ENCODE results near the gene ARHGAP27. TPM values are rescaled to one million over a fixed set of nuclear protein-coding genes. Genes with fewer than 3 reads are reported as not detected.

The ARHGAP27 gene
- polyA plus RNA-seq, 3 donors, result 47.2 to 315 (median 55.0) TPM

DNA sequence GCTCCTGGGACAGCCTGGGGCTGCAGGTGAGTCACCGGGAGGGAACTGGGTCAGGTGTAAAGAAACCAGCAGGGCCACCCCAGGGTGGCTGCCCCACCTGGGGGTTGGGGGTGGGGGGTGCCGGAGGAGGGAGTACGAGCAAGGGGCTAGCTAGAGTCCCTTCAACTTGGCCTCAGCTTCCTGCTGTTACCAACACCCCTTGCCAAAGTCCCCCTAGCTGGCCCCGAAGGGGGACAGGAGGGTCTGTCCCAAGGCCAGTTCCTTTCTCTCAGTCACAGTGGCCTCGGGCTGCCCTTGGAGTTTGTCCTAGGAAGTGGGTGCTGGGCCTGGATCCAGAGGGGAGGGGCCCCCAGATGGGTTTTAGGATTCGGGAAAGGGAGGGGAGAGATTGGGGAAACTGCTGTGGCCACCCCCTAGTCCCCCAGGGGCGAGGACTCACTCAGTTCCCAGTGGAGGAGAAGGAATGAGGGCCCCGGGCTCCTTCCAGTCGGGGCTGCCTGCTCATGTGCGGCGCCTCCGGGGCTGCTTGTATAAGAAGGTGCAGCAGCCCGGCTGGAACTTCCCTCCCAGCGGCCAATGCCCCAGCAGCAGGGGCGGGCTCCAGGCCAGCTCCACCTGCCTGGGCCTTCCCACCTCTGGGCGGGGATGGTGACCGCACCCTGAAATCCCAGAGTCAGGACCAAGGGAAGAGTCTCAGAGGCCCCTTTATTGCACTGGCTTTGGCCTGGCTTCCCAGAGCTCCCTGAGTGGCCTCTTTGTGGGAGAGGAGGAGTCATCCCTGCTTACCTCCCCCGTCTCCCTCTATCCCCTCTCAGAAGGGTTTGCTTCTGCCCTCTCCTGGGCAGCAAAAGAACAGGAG lies 7.3 kb downstream of the ARHGAP27 start:
- Histone ChIP-seq H3K4me3 (replicated peaks in 1 of 3; ENCODE audit: low read depth in 2 of 3, low read length in 3 of 3) (peak overlapping the region in 1 of 3 experiments; percentile 48), H3K27ac (ENCODE audit: low read depth in 1 of 2, low read length in 2 of 2) (peak overlapping the region; percentile 9 to 36), H2AFZ (ENCODE audit: insufficient read depth, low read depth, low read length, poor library complexity, severe bottlenecking) (no peak overlapping the region), H4K20me1 (ENCODE audit: insufficient read depth, low read length) (peaks cover 81% of the 10 kb centered on the region), H3K4me2 (replicated peaks; ENCODE audit: extremely low read depth, low read length, poor library complexity, severe bottlenecking) (peak overlapping the region; percentile 52), H3K27me3 (ENCODE audit: control insufficient read depth in 2 of 2, insufficient read depth in 2 of 2, low read length in 2 of 2) (no peaks in the 10 kb centered on the region), H3K4me1 (ENCODE audit: control insufficient read depth in 1 of 2, insufficient read depth in 2 of 2, low read length in 2 of 2) (peaks cover 52 to 61% of the 10 kb centered on the region in 2 donors), H3K9me3 (replicated peaks in 1 of 2; ENCODE audit: control insufficient read depth in 1 of 2, insufficient read depth in 1 of 2, low read length in 2 of 2) (no peaks in the 10 kb centered on the region), H3K79me2 (ENCODE audit: insufficient read depth, low read length) (peaks cover 76% of the 10 kb centered on the region), H3K9ac (ENCODE audit: insufficient read depth, low read length, poor library complexity, severe bottlenecking) (no peak overlapping the region), H3K36me3 (replicated peaks in 1 of 2; ENCODE audit: control insufficient read depth in 1 of 2, insufficient read depth in 2 of 2, low read length in 2 of 2) (peaks cover 10 to 44% of the 10 kb centered on the region in 2 donors)
- TF ChIP-seq, protein P1, sequence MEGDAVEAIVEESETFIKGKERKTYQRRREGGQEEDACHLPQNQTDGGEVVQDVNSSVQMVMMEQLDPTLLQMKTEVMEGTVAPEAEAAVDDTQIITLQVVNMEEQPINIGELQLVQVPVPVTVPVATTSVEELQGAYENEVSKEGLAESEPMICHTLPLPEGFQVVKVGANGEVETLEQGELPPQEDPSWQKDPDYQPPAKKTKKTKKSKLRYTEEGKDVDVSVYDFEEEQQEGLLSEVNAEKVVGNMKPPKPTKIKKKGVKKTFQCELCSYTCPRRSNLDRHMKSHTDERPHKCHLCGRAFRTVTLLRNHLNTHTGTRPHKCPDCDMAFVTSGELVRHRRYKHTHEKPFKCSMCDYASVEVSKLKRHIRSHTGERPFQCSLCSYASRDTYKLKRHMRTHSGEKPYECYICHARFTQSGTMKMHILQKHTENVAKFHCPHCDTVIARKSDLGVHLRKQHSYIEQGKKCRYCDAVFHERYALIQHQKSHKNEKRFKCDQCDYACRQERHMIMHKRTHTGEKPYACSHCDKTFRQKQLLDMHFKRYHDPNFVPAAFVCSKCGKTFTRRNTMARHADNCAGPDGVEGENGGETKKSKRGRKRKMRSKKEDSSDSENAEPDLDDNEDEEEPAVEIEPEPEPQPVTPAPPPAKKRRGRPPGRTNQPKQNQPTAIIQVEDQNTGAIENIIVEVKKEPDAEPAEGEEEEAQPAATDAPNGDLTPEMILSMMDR (IDR thresholded peaks at IDR 0.05), result peak; percentile 54
- peaks cover 55% of the 10 kb centered on the region for H3K4me1 Mint-ChIP-seq
- peaks cover 48 to 65% of the 10 kb centered on the region in 2 donors for H3K36me3 Mint-ChIP-seq
- under 1% methylated on average over 13 of the region's 18 CpGs for WGBS (ENCODE audit: insufficient coverage)
- no peaks in the 10 kb centered on the region for H3K9me3 Mint-ChIP-seq
- peak overlapping the region in 6 of 7 donors; percentile 33 to 86 (median 52) for H3K27ac Mint-ChIP-seq
- peaks cover 0 to 1% (median 0%) of the 10 kb centered on the region in 3 donors for H3K27me3 Mint-ChIP-seq (ENCODE audit: low read depth in 3 of 3)
- intact Hi-C loops (cut with micrococcal nuclease), result no loop called here
- H3K4me3 Mint-ChIP-seq, result peak overlapping the region; percentile 27 to 55
- peak; percentile 36 to 45 (median 41) for DNase-seq

DNA sequence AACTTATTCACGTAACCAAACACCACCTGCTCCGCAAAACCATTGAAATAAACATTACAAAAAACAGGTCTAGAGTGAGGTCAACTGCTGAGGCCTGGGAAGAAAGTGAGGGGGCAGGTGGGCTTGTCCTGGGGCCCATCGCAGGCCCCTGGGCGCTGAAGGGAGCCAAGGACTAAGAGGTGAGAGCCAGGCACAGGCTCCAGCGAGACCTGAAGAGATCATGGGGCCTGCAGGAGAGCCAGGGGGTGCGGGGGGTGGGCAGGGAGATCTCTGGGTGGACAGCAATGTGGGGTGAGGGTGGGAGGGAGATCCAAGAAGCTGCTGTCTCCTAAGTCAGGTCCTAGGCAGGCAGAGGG lies 7.9 kb downstream of the ARHGAP27 start:
- Histone ChIP-seq H3K79me2 (ENCODE audit: insufficient read depth, low read length) (peaks cover 77% of the 10 kb centered on the region), H3K27ac (ENCODE audit: low read depth in 1 of 2, low read length in 2 of 2) (no peak overlapping the region), H3K4me1 (ENCODE audit: control insufficient read depth in 1 of 2, insufficient read depth in 2 of 2, low read length in 2 of 2) (peaks cover 48 to 55% of the 10 kb centered on the region in 2 donors), H3K4me3 (replicated peaks in 1 of 3; ENCODE audit: low read depth in 2 of 3, low read length in 3 of 3) (no peak overlapping the region), H3K9ac (ENCODE audit: insufficient read depth, low read length, poor library complexity, severe bottlenecking) (no peak overlapping the region), H3K36me3 (replicated peaks in 1 of 2; ENCODE audit: control insufficient read depth in 1 of 2, insufficient read depth in 2 of 2, low read length in 2 of 2) (peaks cover 10 to 50% of the 10 kb centered on the region in 2 donors), H3K9me3 (replicated peaks in 1 of 2; ENCODE audit: control insufficient read depth in 1 of 2, insufficient read depth in 1 of 2, low read length in 2 of 2) (no peaks in the 10 kb centered on the region), H2AFZ (ENCODE audit: insufficient read depth, low read depth, low read length, poor library complexity, severe bottlenecking) (no peak overlapping the region), H3K4me2 (replicated peaks; ENCODE audit: extremely low read depth, low read length, poor library complexity, severe bottlenecking) (no peak overlapping the region), H4K20me1 (ENCODE audit: insufficient read depth, low read length) (peaks cover 81% of the 10 kb centered on the region), H3K27me3 (ENCODE audit: control insufficient read depth in 2 of 2, insufficient read depth in 2 of 2, low read length in 2 of 2) (no peaks in the 10 kb centered on the region)
- peaks cover 48 to 65% of the 10 kb centered on the region in 2 donors for H3K36me3 Mint-ChIP-seq
- H3K4me1 Mint-ChIP-seq, result peaks cover 53% of the 10 kb centered on the region
- peaks cover 0 to 1% (median 0%) of the 10 kb centered on the region in 3 donors for H3K27me3 Mint-ChIP-seq (ENCODE audit: low read depth in 3 of 3)
- intact Hi-C loops (cut with micrococcal nuclease), result no loop called here
- no peak for DNase-seq
- TF ChIP-seq, protein P1 (IDR thresholded peaks at IDR 0.05), result no peak
- no peak overlapping the region for H3K4me3 Mint-ChIP-seq
- H3K9me3 Mint-ChIP-seq, result no peaks in the 10 kb centered on the region
- no peak overlapping the region for H3K27ac Mint-ChIP-seq
- WGBS (ENCODE audit: insufficient coverage), result 100% methylated on average over 3 of the region's 6 CpGs
